ENCODE data around the gene AMZ1. TPM values are rescaled to one million over a fixed set of nuclear protein-coding genes. Genes with fewer than 3 reads are reported as not detected.

AMZ1 gene
- total RNA-seq, 4 donors from 2014 or later, result 0.35 to 4.6 (median 4.4) TPM; not detected in 1

GRCh38 chr7:2754086-2754485, 66.1 kb downstream of the AMZ1 start:
- Histone ChIP-seq H3K4me3 (no peak overlapping the region), H3K4me1 (peaks cover 0 to 11% of the 10 kb centered on the region in 2 donors), H3K9me3 (no peaks in the 10 kb centered on the region), H3K36me3 (no peaks in the 10 kb centered on the region), H3K27me3 (no peaks in the 10 kb centered on the region), H3K27ac (no peak overlapping the region)
- no peak for DNase-seq
- intact Hi-C loops (cut with DNase I; ENCODE audit: low total_unique reads), result no loop called here
- TF ChIP-seq POLR2A (IDR thresholded peaks at IDR 0.05), result no peak
- TF ChIP-seq, protein P1, sequence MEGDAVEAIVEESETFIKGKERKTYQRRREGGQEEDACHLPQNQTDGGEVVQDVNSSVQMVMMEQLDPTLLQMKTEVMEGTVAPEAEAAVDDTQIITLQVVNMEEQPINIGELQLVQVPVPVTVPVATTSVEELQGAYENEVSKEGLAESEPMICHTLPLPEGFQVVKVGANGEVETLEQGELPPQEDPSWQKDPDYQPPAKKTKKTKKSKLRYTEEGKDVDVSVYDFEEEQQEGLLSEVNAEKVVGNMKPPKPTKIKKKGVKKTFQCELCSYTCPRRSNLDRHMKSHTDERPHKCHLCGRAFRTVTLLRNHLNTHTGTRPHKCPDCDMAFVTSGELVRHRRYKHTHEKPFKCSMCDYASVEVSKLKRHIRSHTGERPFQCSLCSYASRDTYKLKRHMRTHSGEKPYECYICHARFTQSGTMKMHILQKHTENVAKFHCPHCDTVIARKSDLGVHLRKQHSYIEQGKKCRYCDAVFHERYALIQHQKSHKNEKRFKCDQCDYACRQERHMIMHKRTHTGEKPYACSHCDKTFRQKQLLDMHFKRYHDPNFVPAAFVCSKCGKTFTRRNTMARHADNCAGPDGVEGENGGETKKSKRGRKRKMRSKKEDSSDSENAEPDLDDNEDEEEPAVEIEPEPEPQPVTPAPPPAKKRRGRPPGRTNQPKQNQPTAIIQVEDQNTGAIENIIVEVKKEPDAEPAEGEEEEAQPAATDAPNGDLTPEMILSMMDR (IDR thresholded peaks at IDR 0.05), result no peak

- no peak for DNase-seq
- H3K27ac ChIP-seq, result no peak overlapping the region
- H3K36me3 ChIP-seq, result no peaks in the 10 kb centered on the region
- no peak overlapping the region for H3K4me3 ChIP-seq
- intact Hi-C loops (cut with DNase I; ENCODE audit: low total_unique reads), result no loop called here
- H3K9me3 ChIP-seq, result no peaks in the 10 kb centered on the region
- TF ChIP-seq, protein P1 (IDR thresholded peaks at IDR 0.05), result no peak
- no peak for TF ChIP-seq POLR2A (IDR thresholded peaks at IDR 0.05)
- peaks cover 8 to 11% of the 10 kb centered on the region in 2 donors for H3K4me1 ChIP-seq
- H3K27me3 ChIP-seq, result no peaks in the 10 kb centered on the region
Observed at GRCh38 chr7:2754912-2755311, 66.9 kb downstream of the AMZ1 start.

- intact Hi-C loops (cut with DNase I; ENCODE audit: low total_unique reads), result no loop called here
- peaks cover 11 to 12% of the 10 kb centered on the region in 2 donors for H3K4me1 ChIP-seq
Observed at GRCh38 chr7:2755531-2755930, 67.5 kb downstream of the AMZ1 start.

DNA sequence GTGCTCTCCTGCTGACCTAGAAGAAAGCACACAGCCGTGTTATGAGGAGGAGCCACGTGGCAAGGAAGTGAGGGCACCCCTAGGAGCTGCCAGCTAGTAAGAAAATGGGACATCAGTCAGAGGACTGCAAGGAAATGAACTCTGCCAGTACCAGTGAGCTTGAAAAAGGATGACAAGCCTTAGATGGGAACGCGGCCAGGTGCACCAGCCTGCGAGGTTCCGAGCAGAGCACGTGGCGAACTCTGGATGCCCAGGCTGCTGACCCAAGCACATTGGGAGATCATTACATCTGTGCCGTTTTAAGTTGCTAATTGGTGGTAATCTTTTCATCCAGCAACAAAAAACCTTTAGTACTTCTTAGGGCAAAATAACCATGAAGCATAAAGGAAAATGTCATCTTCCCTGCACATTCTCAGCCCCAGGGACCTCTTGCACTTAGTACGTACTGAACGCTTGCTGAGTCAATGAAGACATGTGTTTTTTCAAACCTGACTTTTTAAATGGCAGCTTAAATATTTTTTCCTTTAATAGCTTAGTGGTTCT, 69.4 kb downstream of the AMZ1 start:
- Histone ChIP-seq H3K36me3 (no peaks in the 10 kb centered on the region), H3K27me3 (no peaks in the 10 kb centered on the region), H3K27ac (peak overlapping the region; percentile 89 to 96), H3K4me1 (peaks cover 12 to 25% of the 10 kb centered on the region in 2 donors), H3K9me3 (no peaks in the 10 kb centered on the region), H3K4me3 (peak overlapping the region in 1 of 2 donors; percentile 6)
- no peak for TF ChIP-seq POLR2A (IDR thresholded peaks at IDR 0.05)
- TF ChIP-seq, protein P1 (IDR thresholded peaks at IDR 0.05), result no peak
- intact Hi-C loops (cut with DNase I; ENCODE audit: low total_unique reads), result no loop called here
- peak; percentile 59 to 65 for DNase-seq

More at GRCh38 chr7:2755531-2755930, 67.5 kb downstream of the AMZ1 start:
- Histone ChIP-seq H3K36me3 (no peaks in the 10 kb centered on the region), H3K27ac (peak overlapping the region in 1 of 2 donors; percentile 4), H3K9me3 (no peaks in the 10 kb centered on the region), H3K4me3 (no peak overlapping the region), H3K27me3 (no peaks in the 10 kb centered on the region)
- no peak for DNase-seq
- TF ChIP-seq, protein P1 (IDR thresholded peaks at IDR 0.05), result no peak
- no peak for TF ChIP-seq POLR2A (IDR thresholded peaks at IDR 0.05)

GRCh38 chr7:2757904-2758672, 70.1 kb downstream of the AMZ1 start:
- Histone ChIP-seq H3K4me1 (peaks cover 12 to 26% of the 10 kb centered on the region in 2 donors), H3K4me3 (peak overlapping the region in 1 of 2 donors; percentile 18), H3K27ac (peak overlapping the region; percentile 89 to 96), H3K27me3 (no peaks in the 10 kb centered on the region), H3K36me3 (no peaks in the 10 kb centered on the region), H3K9me3 (no peaks in the 10 kb centered on the region)
- intact Hi-C loops (cut with DNase I; ENCODE audit: low total_unique reads), result no loop called here
- TF ChIP-seq, protein P1 (IDR thresholded peaks at IDR 0.05), result no peak
- TF ChIP-seq POLR2A (IDR thresholded peaks at IDR 0.05), result no peak
- peak; percentile 68 to 78 for DNase-seq
